GM23248 (cell line): Measurements from ENCODE around the gene ATP10A.

Experiments
- EZH2 ChIP-seq: fragments of 200-600 bp; sonication (generic); IDR thresholded peaks from 2 replicates; pipeline ENCODE4 v1.6.1; 2018; ENCODE audit warnings: antibody characterized with exemption, mild to moderate bottlenecking; ENCODE audit not compliant: insufficient read depth, poor library complexity, severe bottlenecking
- EZH2phosphoT487 ChIP-seq: fragments of 200-600 bp; sonication (generic); IDR thresholded peaks from 2 replicates; pipeline ENCODE4 v1.6.1; 2018; ENCODE audit warnings: antibody characterized with exemption, moderate library complexity, mild to moderate bottlenecking, low read depth; ENCODE audit not compliant: insufficient read depth

- TF ChIP-seq EZH2phosphoT487 (no peak), EZH2 (no peak)
Measured at GRCh38 chr15:25738171-25738965, 124.8 kb downstream of the ATP10A start.
